Mammary epithelial cell (primary cell): ENCODE data around the gene VEGFB.

Source experiments
- EZH2 ChIP-seq: IDR thresholded peaks from 2 replicates; pipeline ENCODE4 v1.6.1; 2012; ENCODE audit warnings: low read length, inconsistent platforms, borderline replicate concordance
- TF ChIP-seq, protein P1 (sequence below), 2 donors: IDR thresholded peaks in 1 of 2; conservative IDR thresholded peaks in 1 of 2; 2 replicates each; pipeline ENCODE4 v1.5.1; 2011 to 2012; ENCODE audit warnings: inconsistent platforms in 2 of 2, low read length in 2 of 2, mild to moderate bottlenecking in 2 of 2, control low read depth in 1 of 2, low read depth in 1 of 2; ENCODE audit not compliant: insufficient read depth in 1 of 2; ENCODE audit errors: extremely low read depth in 1 of 2

DNA sequence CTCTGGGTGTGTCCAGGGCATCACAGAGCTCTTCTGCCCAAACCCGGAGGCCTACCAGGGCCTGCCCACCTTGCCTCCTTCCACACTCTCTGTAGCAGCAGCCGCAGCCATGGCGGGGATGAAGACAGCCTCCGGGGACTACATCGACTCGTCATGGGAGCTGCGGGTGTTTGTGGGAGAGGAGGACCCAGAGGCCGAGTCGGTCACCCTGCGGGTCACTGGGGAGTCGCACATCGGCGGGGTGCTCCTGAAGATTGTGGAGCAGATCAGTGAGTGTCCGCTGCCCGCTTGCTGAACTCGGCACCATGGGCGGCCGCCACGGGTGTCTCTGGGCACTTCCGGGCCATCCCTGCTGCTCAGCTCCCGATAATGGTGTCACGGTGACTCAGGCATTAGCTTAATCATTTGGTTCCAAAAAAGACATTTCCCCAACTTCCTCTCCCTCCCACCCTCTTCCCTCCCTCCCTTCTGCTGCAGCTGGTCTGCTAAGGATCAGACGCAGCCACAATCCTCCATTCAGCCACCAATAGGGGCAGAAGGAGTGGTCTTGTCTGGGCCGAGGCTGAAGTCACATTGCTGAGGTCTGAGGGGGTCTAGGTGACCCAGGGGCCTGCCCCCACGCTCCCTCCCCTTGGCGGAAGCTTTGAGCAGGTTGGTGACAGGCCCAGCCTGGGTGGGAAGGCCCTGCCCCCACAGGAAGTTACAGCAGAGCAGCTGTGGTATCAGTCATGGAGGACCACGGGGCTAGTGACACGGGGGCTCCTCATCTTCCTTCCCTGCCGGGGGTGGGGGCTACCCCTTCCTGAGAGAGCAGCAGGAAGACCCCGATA is 26.9 kb upstream of the VEGFB start:
- TF ChIP-seq, protein P1, sequence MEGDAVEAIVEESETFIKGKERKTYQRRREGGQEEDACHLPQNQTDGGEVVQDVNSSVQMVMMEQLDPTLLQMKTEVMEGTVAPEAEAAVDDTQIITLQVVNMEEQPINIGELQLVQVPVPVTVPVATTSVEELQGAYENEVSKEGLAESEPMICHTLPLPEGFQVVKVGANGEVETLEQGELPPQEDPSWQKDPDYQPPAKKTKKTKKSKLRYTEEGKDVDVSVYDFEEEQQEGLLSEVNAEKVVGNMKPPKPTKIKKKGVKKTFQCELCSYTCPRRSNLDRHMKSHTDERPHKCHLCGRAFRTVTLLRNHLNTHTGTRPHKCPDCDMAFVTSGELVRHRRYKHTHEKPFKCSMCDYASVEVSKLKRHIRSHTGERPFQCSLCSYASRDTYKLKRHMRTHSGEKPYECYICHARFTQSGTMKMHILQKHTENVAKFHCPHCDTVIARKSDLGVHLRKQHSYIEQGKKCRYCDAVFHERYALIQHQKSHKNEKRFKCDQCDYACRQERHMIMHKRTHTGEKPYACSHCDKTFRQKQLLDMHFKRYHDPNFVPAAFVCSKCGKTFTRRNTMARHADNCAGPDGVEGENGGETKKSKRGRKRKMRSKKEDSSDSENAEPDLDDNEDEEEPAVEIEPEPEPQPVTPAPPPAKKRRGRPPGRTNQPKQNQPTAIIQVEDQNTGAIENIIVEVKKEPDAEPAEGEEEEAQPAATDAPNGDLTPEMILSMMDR (conservative IDR thresholded peaks at IDR 0.05 in 1 of 2, IDR thresholded peaks at IDR 0.05 in 1 of 2; ENCODE audit: extremely low read depth in 1 of 2, insufficient read depth in 1 of 2, low read depth in 1 of 2, low read length in 2 of 2): no peak
- TF ChIP-seq EZH2: no peak
